HG03521 (cell line): ENCODE measurements around the gene CDK16.
"Not testable (repeated sequence)": the region's sequence is repeated elsewhere in the genome, so short reads cannot be mapped to it uniquely, and the experiment has no call there.

Experiments used
- ATAC-seq: cut with Tn5 transposase; IDR thresholded peaks from one replicate; pipeline ENCODE4 v1.9.1; 2021; ENCODE audit warnings: mild to moderate bottlenecking, moderate library complexity; ENCODE audit not compliant: unreplicated experiment

The CDK16 gene

DNA sequence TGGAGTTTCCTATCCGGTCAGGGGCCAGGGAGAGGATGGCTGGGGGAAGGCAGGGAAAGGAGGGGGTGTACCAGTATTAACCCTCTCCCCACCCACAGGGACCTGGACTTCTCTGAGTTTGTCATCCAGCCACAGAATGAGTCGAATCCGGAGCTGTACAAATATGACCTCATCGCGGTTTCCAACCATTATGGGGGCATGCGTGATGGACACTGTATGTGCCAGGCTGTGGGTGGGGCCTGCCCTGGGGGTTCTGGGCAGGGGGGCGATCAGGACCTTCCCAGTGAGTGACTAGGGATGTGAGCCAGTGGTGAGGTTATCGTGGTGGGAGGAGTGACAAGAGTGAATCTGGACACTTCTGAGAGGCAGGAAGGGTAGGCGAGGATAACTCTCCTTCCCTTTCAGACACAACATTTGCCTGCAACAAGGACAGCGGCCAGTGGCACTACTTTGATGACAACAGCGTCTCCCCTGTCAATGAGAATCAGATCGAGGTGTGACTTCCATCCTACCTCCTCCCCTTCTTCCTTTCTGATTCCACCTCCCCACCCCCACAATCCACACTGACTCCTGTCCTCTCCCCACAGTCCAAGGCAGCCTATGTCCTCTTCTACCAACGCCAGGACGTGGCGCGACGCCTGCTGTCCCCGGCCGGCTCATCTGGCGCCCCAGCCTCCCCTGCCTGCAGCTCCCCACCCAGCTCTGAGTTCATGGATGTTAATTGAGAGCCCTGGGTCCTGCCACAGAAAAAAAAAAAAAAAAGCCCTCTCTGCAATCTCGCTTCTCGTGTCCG is 28.9 kb downstream of the CDK16 start:
- ATAC-seq, result no peak

DNA sequence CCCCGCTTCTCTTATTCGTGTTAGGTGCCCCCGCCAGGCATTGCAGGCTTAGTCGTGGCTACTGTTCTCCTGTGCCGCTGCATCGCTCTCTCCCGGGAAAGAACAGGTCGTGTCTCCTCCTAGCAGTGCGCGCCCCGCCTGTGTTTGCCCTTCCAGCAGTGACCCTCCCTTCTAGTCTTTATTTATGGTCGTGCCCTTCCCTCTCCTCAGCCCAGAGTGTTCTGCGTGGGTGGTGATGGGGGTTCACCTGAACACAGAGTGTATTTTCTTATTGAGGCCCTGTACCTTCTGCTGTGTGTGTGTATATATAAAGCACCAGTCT is 29.5 kb downstream of the CDK16 start:
- ATAC-seq, result no peak

GRCh38 chrX:47248576-47248975 is 30.1 kb downstream of the CDK16 start:
- ATAC-seq, result no peak

GRCh38 chrX:47250017-47250347 is 31.5 kb downstream of the CDK16 start:
- ATAC-seq, result no peak

DNA sequence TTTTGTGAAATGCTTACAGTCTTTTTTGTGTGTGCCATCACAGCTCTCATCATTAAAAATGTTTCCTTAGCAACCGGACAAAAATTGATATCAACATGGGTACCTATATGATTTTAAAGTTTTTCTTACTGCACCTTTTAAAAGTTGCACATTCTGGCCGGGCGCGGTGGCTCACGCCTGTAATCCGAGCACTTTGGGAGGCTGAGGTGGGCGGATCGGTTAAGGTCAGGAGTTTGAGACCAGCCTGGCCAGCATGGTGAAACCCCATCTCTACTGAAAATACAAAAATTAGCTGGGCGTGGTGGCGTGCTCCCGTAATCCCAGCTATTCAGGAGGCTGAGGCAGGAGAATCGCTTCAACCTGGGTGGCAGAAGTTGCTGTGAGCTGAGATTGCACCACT is 39.1 kb downstream of the CDK16 start:
- ATAC-seq, result not testable (repeated sequence)

GRCh38 chrX:47264483-47265173 is 46.1 kb downstream of the CDK16 start:
- ATAC-seq, result no peak

- no peak for ATAC-seq
Measured at GRCh38 chrX:47266643-47267042, 48.2 kb downstream of the CDK16 start.

DNA sequence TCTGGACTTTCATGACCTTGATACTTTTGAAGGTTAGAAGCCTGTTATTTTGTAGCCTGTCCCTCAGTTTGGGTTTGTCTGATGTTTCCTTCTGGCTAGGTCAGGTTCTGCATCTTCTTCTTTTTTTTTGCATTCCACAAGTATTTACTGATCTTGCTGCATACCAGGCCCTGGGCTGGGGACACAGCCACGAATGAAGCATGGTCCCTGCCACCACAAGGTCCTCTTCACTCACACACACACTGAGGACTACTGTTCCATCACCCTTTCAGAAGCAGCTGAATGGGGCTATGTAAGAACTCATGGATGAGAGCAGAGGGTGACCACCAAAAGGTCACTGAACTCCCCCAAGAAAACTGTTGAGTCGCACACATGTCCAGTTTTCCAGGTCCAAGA is 53.5 kb downstream of the CDK16 start:
- no peak for ATAC-seq

- ATAC-seq, result no peak
Measured at GRCh38 chrX:47273011-47273730, 54.7 kb downstream of the CDK16 start.

DNA sequence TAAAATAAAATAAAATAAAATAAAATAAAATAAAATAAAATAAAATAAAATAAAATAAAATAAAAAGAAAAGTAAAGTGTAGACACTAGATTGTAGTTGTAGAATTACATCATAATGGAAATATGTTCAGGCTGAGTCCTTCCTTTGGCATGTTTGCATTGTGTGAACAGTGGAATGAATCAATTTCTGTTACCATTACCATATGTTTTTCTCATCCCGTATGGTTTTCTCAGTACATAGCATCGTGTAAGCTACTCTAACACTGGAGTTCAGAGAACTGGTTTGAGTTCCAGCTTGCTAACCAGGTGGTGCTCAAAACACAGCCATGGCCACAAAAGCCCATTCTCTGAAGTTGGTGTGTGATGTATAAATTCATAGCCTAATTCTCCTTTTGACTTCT is 60.2 kb downstream of the CDK16 start:
- ATAC-seq, result no peak
